Thoracic aorta (tissue), 2 donors: ENCODE data around the gene CTSA. TPM values are rescaled to one million over a fixed set of nuclear protein-coding genes. Genes with fewer than 3 reads are reported as not detected.

Source experiments
- ATAC-seq: fragments of 150-250 bp; one replicate; pipeline ENCODE4 v1.8.0; 2017; ENCODE audit warnings: low read depth; ENCODE audit not compliant: insufficient number of reproducible peaks, low FRiP score
- DNase-seq: peaks from one replicate; pipeline ENCODE4 v3.0.0-alpha.2; 2020; ENCODE audit warnings: low spot score
- H3K27ac ChIP-seq, 2 donors: fragments of 200-600 bp; sonication (generic); 1 replicate in 1 of 2; 2 replicates in 1 of 2; pipeline ENCODE4 v1.5.1; 2016; ENCODE audit warnings: mild to moderate bottlenecking in 2 of 2, moderate library complexity in 2 of 2
- H3K27me3 ChIP-seq: fragments of 200-600 bp; sonication (generic); replicated peaks from 2 replicates; pipeline ENCODE4 v1.6.0; 2016; ENCODE audit warnings: mild to moderate bottlenecking; ENCODE audit not compliant: insufficient read depth
- H3K36me3 ChIP-seq: fragments of 200-600 bp; sonication (generic); one replicate; pipeline ENCODE4 v1.5.1; 2016
- H3K4me1 ChIP-seq, 2 donors: fragments of 200-600 bp; sonication (generic); 1 replicate in 1 of 2; 2 replicates in 1 of 2; pipeline versions ENCODE4 v1.5.1 to v1.6.0; 2016; ENCODE audit warnings: low read depth in 2 of 2, mild to moderate bottlenecking in 1 of 2; ENCODE audit not compliant: control insufficient read depth in 1 of 2
- H3K4me3 ChIP-seq: fragments of 200-600 bp; sonication (generic); 2 replicates; pipeline ENCODE4 v1.5.1; 2016; ENCODE audit warnings: mild to moderate bottlenecking
- H3K9me3 ChIP-seq: fragments of 200-600 bp; sonication (generic); 2 replicates; pipeline ENCODE4 v1.5.1; 2016
- CTCF ChIP-seq: fragments of 200-600 bp; sonication (generic); IDR thresholded peaks from one replicate; pipeline ENCODE4 v1.5.1; 2019; ENCODE audit warnings: antibody characterized with exemption
- total RNA-seq, 2 donors: library from RNA; depleted of rRNA; stranded (reverse); fragments of >200 nt; gene quantifications; one replicate each; pipeline versions ENCODE4 v1.1.0 to v1.2.3, GENCODE V29; 2016

Gene CTSA
- total RNA-seq, 2 donors from 2014 or later = 73.7 to 109 TPM

- no peaks in the 10 kb centered on the region for H3K27me3 ChIP-seq
- peaks cover 14 to 34% of the 10 kb centered on the region in 2 donors for H3K4me1 ChIP-seq
- ATAC-seq (no peak), DNase-seq (no peak)
- peak overlapping the region; percentile 95 for H3K4me3 ChIP-seq
- peaks cover 29% of the 10 kb centered on the region for H3K36me3 ChIP-seq
- H3K9me3 ChIP-seq = no peaks in the 10 kb centered on the region
- no peak overlapping the region for H3K27ac ChIP-seq
- TF ChIP-seq CTCF = no peak
Observed at GRCh38 chr20:45892049-45892825, 1.1 kb downstream of the CTSA start.

DNA sequence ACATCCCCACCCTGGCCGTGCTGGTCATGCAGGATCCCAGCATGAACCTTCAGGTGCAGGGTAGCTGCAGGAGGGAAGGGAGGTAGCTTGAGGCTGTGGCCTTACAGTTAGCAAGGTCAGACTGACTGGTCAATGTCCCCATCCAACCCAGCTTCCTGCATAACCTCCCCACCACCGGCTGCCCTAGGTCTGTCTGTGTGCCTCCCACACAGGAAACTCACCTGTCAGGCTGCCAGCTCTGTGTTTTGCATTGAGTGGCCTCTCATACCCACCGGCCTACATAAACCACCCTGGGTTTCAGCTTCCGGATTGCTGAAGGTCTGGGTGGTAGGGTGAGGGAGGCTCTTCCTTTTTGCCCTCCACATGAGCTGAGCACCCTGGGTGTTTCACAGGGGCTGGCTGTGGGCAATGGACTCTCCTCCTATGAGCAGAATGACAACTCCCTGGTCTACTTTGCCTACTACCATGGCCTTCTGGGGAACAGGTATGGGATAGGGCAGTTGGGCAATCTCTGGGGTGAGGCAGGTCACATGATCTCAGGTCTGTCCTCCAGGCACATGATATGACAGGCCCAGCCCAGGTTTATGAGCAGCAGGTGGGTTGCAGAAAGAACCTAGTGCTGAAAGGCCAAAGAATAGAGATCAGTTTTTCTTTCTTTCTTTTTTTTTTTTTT is 1.8 kb downstream of the CTSA start:
- DNase-seq (no peak), ATAC-seq (no peak)
- Histone ChIP-seq H3K27me3 (no peaks in the 10 kb centered on the region), H3K4me3 (no peak overlapping the region), H3K36me3 (peaks cover 28% of the 10 kb centered on the region), H3K4me1 (peaks cover 14 to 34% of the 10 kb centered on the region in 2 donors), H3K27ac (no peak overlapping the region), H3K9me3 (no peaks in the 10 kb centered on the region)
- no peak for TF ChIP-seq CTCF

- no peak for ATAC-seq
- Histone ChIP-seq H3K36me3 (peaks cover 35% of the 10 kb centered on the region), H3K27ac (no peak overlapping the region), H3K9me3 (no peaks in the 10 kb centered on the region), H3K4me1 (peaks cover 14 to 33% of the 10 kb centered on the region in 2 donors), H3K4me3 (no peak overlapping the region), H3K27me3 (no peaks in the 10 kb centered on the region)
- DNase-seq = no peak
- TF ChIP-seq CTCF = no peak
Observed at GRCh38 chr20:45893831-45894230, 2.7 kb downstream of the CTSA start.

- no peak for ATAC-seq
- Histone ChIP-seq H3K4me3 (no peak overlapping the region), H3K36me3 (peaks cover 38% of the 10 kb centered on the region), H3K9me3 (no peaks in the 10 kb centered on the region), H3K4me1 (peaks cover 8 to 23% of the 10 kb centered on the region in 2 donors), H3K27ac (no peak overlapping the region), H3K27me3 (no peaks in the 10 kb centered on the region)
- DNase-seq = no peak
- TF ChIP-seq CTCF = no peak
Observed at GRCh38 chr20:45894797-45895196, 3.7 kb downstream of the CTSA start.

- TF ChIP-seq CTCF = no peak
- ATAC-seq (no peak), DNase-seq (no peak)
- H3K36me3 ChIP-seq = peaks cover 38% of the 10 kb centered on the region
- H3K27ac ChIP-seq = no peak overlapping the region
- H3K9me3 ChIP-seq = no peaks in the 10 kb centered on the region
- H3K4me1 ChIP-seq = peaks cover 7 to 13% of the 10 kb centered on the region in 2 donors
- H3K27me3 ChIP-seq = no peaks in the 10 kb centered on the region
- H3K4me3 ChIP-seq = no peak overlapping the region
Observed at GRCh38 chr20:45896641-45897161, 5.6 kb downstream of the CTSA start.
